ENCODE measurements around the gene CCDC186.

The CCDC186 gene

DNA sequence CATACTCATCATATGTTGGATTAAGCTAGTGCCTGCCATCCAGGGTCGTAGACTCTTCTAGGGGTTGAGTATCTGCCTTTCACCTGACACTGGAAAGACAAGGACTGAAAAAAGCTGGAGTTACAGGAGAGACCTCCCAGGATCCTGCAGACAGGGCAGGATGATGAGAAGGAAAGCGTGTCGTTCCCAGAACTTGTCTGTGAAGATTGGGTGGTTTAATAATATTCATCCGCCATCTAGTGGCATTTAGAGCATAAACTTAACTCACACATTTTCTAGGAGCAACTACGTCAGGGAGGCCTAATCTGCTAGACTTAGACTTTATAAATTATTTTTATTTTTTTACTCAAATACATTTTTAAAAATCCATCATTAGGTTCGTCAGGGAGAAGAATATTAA lies 70.7 kb downstream of the CCDC186 start:
- no peak for DNase-seq

- DNase-seq, result no peak
Observed at GRCh38 chr10:114102256-114102655, 71.7 kb downstream of the CCDC186 start.

DNA sequence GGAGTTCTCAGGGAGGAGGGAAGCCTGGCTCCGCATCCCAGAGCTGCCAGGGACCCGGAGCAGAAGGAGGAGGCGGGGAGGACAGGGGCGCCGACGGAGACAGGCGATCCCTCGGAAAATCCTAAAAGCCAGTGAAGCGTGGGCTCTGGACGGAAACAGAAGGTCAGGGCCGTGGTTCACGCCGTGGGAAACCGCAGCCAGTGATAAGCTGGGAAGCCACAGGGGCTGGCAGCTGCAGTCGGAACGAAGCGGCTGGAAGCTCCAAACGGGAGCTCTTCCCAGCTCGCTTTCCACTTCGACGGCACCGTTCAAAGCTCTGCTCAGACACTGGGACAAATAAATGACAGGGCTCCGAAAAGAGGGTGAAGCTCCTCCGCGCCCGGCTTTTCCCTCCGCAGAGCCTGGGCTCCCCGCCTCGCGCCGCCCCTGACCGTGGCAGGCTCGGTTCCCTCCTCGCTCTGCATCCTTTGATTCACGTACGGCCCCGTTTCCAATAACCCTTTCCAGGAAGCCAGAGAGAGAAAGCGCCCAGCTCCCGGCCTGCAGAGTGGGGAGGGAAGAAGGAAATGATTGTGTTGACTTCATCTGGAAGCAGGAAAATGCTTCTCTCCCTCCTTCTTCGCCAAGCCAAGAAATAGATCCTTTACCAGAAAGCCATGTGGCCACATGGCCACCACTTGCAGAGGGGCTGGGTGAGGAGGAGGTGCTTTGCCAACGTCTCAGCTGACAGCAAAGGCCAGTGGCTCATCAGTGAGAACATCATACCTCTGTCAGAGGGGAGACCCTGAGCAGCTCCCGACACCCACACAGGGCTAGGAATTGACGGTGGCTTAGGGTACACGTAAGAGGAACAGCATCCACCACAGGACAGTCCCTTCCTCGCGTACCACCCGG lies 72.9 kb downstream of the CCDC186 start:
- DNase-seq, result peak; percentile 59

- no peak for DNase-seq
Observed at GRCh38 chr10:114096864-114097263, 77.1 kb downstream of the CCDC186 start.

- DNase-seq, result no peak
Observed at GRCh38 chr10:114095559-114096337, 78.3 kb downstream of the CCDC186 start.

DNA sequence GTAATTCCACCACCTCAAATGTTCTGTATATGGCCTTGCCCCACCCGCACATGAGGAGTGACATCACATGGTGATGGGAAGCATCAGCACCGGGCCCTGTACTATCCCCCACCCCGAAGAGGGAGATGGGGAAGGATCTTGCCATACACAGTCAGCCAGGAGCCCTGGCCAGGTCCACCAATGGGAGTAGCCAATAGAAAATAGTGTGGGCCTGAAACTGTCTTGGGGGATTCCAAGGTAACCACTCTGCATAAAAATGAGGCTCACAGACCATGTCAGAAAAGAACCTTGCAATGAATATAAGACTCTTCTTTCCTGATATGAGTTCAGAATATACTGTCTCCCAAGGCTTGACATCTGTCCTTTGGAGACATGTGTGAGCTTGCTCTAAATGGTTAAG lies 79.2 kb downstream of the CCDC186 start:
- DNase-seq, result no peak

DNA sequence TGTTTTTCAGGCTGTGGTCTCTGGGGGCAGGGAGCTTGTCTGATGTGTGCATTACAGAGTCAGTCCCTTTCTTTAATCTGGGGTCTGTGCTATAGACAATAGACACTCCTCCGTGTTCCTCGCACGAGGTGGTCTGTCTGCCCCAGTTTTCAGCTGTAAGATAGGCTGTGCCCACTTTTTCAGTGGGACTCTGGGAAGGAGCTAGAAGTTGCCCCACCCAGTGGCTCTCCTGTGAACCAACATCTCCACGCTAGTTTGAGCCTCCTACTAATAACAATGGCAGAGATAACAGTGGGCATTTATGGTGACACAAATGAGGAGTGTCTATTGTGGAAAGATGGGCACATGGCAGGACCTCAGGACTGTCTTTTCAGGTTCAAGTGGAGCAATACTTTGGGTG lies 86.3 kb downstream of the CCDC186 start:
- DNase-seq, result no peak

DNA sequence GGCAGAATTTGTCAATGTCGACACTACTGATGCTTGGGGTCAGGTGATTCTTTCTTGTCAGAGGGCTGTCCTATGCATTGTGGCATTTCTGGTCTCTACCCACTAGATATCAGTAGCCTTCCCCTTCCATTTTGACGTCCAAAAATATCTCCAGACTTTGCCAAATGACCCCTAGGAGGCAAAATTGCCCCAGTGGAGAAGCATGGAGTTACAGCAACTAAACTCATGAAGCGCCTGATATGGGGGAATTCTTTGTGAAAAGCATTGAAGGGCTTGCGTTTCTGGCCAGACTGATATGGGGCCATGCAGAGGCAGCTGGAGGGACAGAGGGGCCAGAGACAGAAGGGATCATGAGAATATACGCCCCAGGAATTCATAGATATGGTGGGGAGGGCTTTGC lies 86.7 kb downstream of the CCDC186 start:
- DNase-seq, result no peak

DNA sequence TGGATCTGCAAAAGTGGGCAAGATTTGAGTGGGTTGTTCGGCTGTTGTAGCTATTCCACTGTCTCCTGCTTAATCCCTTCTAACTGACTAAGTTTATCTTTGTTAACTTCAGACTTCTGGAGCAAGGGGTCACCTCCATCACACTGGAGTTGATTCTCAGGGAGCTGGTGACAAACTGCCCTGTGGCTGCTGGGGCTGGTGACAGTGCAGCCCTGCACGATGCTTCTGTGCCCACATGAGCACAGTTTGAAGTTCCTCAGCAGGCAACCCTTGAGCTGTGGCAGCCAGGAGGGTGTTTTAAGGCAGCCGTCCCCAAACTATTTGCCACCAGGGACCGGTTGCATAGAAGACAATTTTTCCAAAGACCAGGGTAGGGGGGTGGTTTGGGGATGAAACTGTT lies 89.8 kb downstream of the CCDC186 start:
- DNase-seq, result no peak

DNA sequence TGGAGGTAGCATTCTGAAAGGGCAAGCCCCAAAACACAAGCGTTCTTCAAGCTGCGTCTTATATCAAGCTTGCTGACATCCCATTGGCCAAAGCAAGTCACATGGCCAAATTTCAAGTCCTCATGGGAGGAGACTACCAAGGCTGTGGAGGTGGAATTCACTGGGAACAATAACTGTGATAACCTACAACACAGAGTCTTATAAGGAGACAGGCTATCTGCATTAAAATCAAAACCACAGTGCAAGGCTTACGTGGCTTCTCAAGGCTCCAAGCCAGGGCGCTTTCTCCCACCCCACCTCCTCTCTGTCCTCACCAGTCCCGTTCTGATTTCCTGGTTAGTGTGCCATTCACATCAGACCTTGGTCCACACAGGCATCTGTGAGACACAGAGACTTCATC lies 91.0 kb downstream of the CCDC186 start:
- no peak for DNase-seq

GRCh38 chr10:114081911-114082583 lies 92.0 kb downstream of the CCDC186 start:
- no peak for DNase-seq

DNA sequence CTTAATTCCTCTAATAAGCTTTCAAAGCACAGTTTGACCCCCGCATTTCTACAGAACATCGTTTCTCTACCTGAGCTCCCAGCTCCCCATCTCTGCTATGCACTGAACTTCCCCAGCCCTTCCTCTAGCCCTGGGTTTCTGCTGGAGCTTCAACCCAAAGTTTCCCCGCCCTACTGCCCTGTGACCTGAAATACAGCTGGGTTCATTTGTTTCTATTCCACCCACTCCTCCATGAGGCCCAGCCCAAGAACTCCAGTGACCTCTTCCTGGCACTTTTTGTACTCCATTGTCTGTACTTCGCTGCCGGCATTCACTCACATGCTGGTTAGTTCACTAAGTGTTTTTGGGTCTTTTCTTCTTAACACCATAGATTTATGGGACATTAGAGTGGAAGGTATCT lies 94.6 kb downstream of the CCDC186 start:
- no peak for DNase-seq

GRCh38 chr10:114078346-114078745 lies 95.7 kb downstream of the CCDC186 start:
- DNase-seq, result no peak

DNA sequence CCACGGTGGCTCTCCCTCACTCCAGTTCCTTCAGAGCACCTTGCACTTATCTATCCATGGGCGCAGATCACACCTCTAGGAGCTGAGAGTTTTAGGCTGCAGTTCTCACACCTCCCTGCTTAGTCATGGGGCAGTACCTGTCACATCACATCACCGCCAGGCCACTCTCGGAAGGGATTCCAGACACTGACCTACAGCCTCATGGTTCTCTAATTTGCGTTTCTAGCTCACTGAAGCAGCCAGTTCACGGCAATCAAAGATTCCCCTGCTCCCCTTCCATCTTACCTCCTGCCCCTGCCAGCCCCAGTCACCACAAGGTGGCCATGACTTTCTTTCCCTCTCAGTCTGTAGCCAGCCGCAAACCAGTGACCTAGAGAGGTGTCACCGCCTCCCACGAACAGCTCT lies 96.2 kb downstream of the CCDC186 start:
- DNase-seq, result no peak

DNA sequence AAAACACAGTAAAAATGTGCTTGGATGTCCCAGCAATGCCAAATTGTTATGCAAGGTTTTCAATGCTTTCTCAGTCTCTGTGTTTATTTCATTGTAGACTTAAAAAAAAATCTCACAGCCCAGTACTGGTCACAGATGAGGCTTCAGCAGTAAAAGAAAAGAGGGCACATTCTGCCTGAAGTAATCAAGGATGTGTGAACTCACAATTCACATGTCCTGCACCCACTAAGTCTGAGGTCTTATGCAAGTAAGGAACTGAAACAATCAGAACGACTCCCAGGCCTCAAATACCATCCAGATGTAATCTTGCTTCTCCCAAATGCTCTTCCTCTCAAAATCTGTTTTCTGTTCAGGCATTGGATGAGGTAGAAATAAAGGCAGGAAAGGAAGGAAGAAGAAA lies 96.7 kb downstream of the CCDC186 start:
- no peak for DNase-seq

GRCh38 chr10:114075093-114075492 lies 98.9 kb downstream of the CCDC186 start:
- no peak for DNase-seq

- DNase-seq, result no peak
Observed at GRCh38 chr10:114073395-114074186, 100.4 kb downstream of the CCDC186 start.

- DNase-seq, result no peak
Observed at GRCh38 chr10:114071178-114071577, 102.8 kb downstream of the CCDC186 start.
